K562 (cell line): ENCODE measurements around the gene PLEKHA7. TPM values are rescaled to one million over a fixed set of nuclear protein-coding genes. Genes with fewer than 3 reads are reported as not detected.

Experiments used
- EGR1 ChIP-seq: fragments of 450-650 bp; conservative IDR thresholded peaks from 2 replicates; pipeline ENCODE4 v1.6.1; 2017; ENCODE audit warnings: mild to moderate bottlenecking
- JUNB ChIP-seq: fragments of 450-650 bp; formaldehyde crosslinking; conservative IDR thresholded peaks from 2 replicates; pipeline ENCODE4 v1.4.0; 2020; ENCODE audit warnings: mild to moderate bottlenecking
- KHSRP ChIP-seq: fragments of 450-650 bp; IDR thresholded peaks from 2 replicates; pipeline ENCODE4 v1.6.1; 2017
- MEIS2 ChIP-seq: fragments of 450-650 bp; IDR thresholded peaks from 2 replicates; pipeline ENCODE4 v1.6.1; 2014; ENCODE audit warnings: mild to moderate bottlenecking; ENCODE audit not compliant: partially characterized antibody
- NCOA4 ChIP-seq: fragments of 450-650 bp; IDR thresholded peaks from 2 replicates; pipeline ENCODE4 v1.6.1; 2018; ENCODE audit warnings: mild to moderate bottlenecking; ENCODE audit not compliant: partially characterized antibody
- NR1H2 ChIP-seq: sonication (generic); formaldehyde crosslinking; IDR thresholded peaks from 2 replicates; pipeline ENCODE4 v1.4.0; 2020; ENCODE audit warnings: mild to moderate bottlenecking, missing genetic modification reagents
- RBM34 ChIP-seq: fragments of 200-400 bp; formaldehyde crosslinking; IDR thresholded peaks from 2 replicates; pipeline ENCODE4 v1.6.1; 2018; ENCODE audit warnings: low read length, borderline replicate concordance; ENCODE audit not compliant: insufficient read depth
- RUNX1 ChIP-seq: sonication (generic); IDR thresholded peaks from 2 replicates; pipeline ENCODE4 v1.6.1; 2016; ENCODE audit warnings: antibody characterized with exemption, low read depth
- SIN3A ChIP-seq, 2 experiments: fragments of 150-350 bp in 1 of 2; IDR thresholded peaks; 2 replicates each; pipeline ENCODE4 v1.6.1; 2011 to 2016; ENCODE audit warnings: borderline replicate concordance in 2 of 2, low read depth in 2 of 2, low read length in 2 of 2, mild to moderate bottlenecking in 2 of 2, moderate library complexity in 2 of 2; ENCODE audit not compliant: control insufficient read depth in 1 of 2
- polyA plus RNA-seq, 8 experiments: library from polyadenylated mRNA; depleted of rRNA in 4 of 8; stranded (reverse) in 5 of 8; unstranded in 3 of 8; fragments of >200 nt; fragmentation: Nextera tagmentation in 2 of 8; fragmentation: Illumina TruSeq in 1 of 8; extraction: Ambion mirVana in 2 of 8; extraction: Trizol in 1 of 8; gene quantifications; 2 replicates each; pipeline versions ENCODE4 v1.2.1 to v1.2.3, GENCODE V29; 2011 to 2014; ENCODE audit warnings: inconsistent platforms in 1 of 8, missing spikeins in 1 of 8
- total RNA-seq, 7 experiments: library from RNA; depleted of rRNA in 6 of 7; stranded (reverse); fragments of >200 nt in 6 of 7; fragmentation: Illumina TruSeq in 2 of 7; extraction: Trizol in 2 of 7; gene quantifications; 2 replicates each; pipeline versions ENCODE4 v1.2.1 to v1.2.3, GENCODE V29; 2011 to 2021; ENCODE audit warnings: low replicate concordance in 1 of 7
- TF ChIP-seq, protein P1 (sequence below): sonication (generic); formaldehyde crosslinking; IDR thresholded peaks from 2 replicates; pipeline ENCODE4 v1.8.1; 2023; ENCODE audit warnings: mild to moderate bottlenecking, missing genetic modification reagents

The PLEKHA7 gene
- total and polyA plus RNA-seq, 9 of the 15 experiments (the other 6 are each of a cell fraction or from before 2014, with no cell fraction given), result 0.06 to 0.77 (median 0.20) TPM; not detected in 1

GRCh38 chr11:16936643-16937042 lies 77.6 kb downstream of the PLEKHA7 start (continued):
- no peak for TF ChIP-seq RUNX1
- TF ChIP-seq SIN3A (IDR thresholded peaks at IDR 0.05; ENCODE audit: borderline replicate concordance in 2 of 2, control insufficient read depth in 1 of 2, low read depth in 2 of 2, low read length in 2 of 2), result no peak
- TF ChIP-seq NR1H2 (CRISPR knock-in tag), result no peak
- no peak for TF ChIP-seq EGR1
- TF ChIP-seq, protein P1, sequence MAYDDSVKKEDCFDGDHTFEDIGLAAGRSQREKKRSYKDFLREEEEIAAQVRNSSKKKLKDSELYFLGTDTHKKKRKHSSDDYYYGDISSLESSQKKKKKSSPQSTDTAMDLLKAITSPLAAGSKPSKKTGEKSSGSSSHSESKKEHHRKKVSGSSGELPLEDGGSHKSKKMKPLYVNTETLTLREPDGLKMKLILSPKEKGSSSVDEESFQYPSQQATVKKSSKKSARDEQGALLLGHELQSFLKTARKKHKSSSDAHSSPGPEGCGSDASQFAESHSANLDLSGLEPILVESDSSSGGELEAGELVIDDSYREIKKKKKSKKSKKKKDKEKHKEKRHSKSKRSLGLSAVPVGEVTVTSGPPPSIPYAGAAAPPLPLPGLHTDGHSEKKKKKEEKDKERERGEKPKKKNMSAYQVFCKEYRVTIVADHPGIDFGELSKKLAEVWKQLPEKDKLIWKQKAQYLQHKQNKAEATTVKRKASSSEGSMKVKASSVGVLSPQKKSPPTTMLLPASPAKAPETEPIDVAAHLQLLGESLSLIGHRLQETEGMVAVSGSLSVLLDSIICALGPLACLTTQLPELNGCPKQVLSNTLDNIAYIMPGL (CRISPR knock-in tag), result no peak
- no peak for TF ChIP-seq RBM34
- TF ChIP-seq MEIS2, result peak; percentile 67
- TF ChIP-seq KHSRP, result no peak
- TF ChIP-seq JUNB (CRISPR knock-in tag), result no peak
- TF ChIP-seq NCOA4, result no peak
